ENCODE results near the gene CALML6. TPM values are rescaled to one million over a fixed set of nuclear protein-coding genes. Genes with fewer than 3 reads are reported as not detected.

CALML6 gene
- total RNA-seq, 4 donors from 2014 or later, result 0.13 TPM; not detected in 3

- no peak overlapping the region for H3K4me3 ChIP-seq (replicated peaks in 1 of 3)
- no peak for TF ChIP-seq CTCF (IDR thresholded peaks at IDR 0.05)
- TF ChIP-seq POLR2A (IDR thresholded peaks at IDR 0.05), result no peak
- peak in 1 of 2 donors; percentile 38 for DNase-seq
- H3K9me3 ChIP-seq, result no peaks in the 10 kb centered on the region
- H3K4me1 ChIP-seq, result peaks cover 12 to 19% of the 10 kb centered on the region in 2 donors
- H3K27ac ChIP-seq, result peak overlapping the region in 1 of 3 donors; percentile 5
- WGBS, 2 donors, result 38 to 66% methylated on average over 1 to 8 of the region's 8 CpGs
- H3K36me3 ChIP-seq, result no peaks in the 10 kb centered on the region
- no peaks in the 10 kb centered on the region for H3K27me3 ChIP-seq
- intact Hi-C loops (cut with DNase I), result loop anchor here (5.0 kb wide), 1 partner anchor 150 kb away; no protein-coding TSS in a partner anchor
Observed at GRCh38 chr1:1907098-1907736, 7.8 kb upstream of the CALML6 start.

GRCh38 chr1:1908506-1908791 is 6.6 kb upstream of the CALML6 start:
- H3K36me3 ChIP-seq, result no peaks in the 10 kb centered on the region
- H3K4me3 ChIP-seq (replicated peaks in 1 of 3), result peak overlapping the region; percentile 42 to 76 (median 59)
- H3K27ac ChIP-seq, result peak overlapping the region; percentile 73 to 92 (median 77)
- DNase-seq, result no peak
- intact Hi-C loops (cut with DNase I), result loop anchor here (5.0 kb wide), 1 partner anchor 151 kb away; no protein-coding TSS in a partner anchor
- 17% methylated on average over 6 of the region's 21 CpGs; no CpG with 5 or more reads in 1 of the 2 donors for WGBS, 2 donors
- peaks cover 12 to 19% of the 10 kb centered on the region in 2 donors for H3K4me1 ChIP-seq
- no peaks in the 10 kb centered on the region for H3K27me3 ChIP-seq
- no peaks in the 10 kb centered on the region for H3K9me3 ChIP-seq
- TF ChIP-seq CTCF (IDR thresholded peaks at IDR 0.05), result no peak

- peaks cover 12 to 19% of the 10 kb centered on the region in 2 donors for H3K4me1 ChIP-seq
- no peaks in the 10 kb centered on the region for H3K27me3 ChIP-seq
- H3K27ac ChIP-seq, result no peak overlapping the region
- intact Hi-C loops (cut with DNase I), result no loop called here
- H3K36me3 ChIP-seq, result no peaks in the 10 kb centered on the region
- no peaks in the 10 kb centered on the region for H3K9me3 ChIP-seq
- H3K4me3 ChIP-seq (replicated peaks in 1 of 3), result no peak overlapping the region
- no peak for DNase-seq
- WGBS, 2 donors, result 88 to 90% methylated on average over 6 of the region's 6 CpGs
- TF ChIP-seq POLR2A (IDR thresholded peaks at IDR 0.05) (no peak), CTCF (IDR thresholded peaks at IDR 0.05) (no peak)
Observed at GRCh38 chr1:1910033-1910465, 5.0 kb upstream of the CALML6 start.

- H3K36me3 ChIP-seq, result no peaks in the 10 kb centered on the region
- H3K4me1 ChIP-seq, result peaks cover 12 to 19% of the 10 kb centered on the region in 2 donors
- WGBS, 2 donors, result 94 to 98% methylated on average over 13 to 16 of the region's 22 CpGs
- no peak overlapping the region for H3K4me3 ChIP-seq (replicated peaks in 1 of 3)
- no peaks in the 10 kb centered on the region for H3K27me3 ChIP-seq
- H3K27ac ChIP-seq, result no peak overlapping the region
- no peak for DNase-seq
- TF ChIP-seq POLR2A (IDR thresholded peaks at IDR 0.05), result no peak
- TF ChIP-seq CTCF (IDR thresholded peaks at IDR 0.05), result no peak
- H3K9me3 ChIP-seq, result no peaks in the 10 kb centered on the region
- intact Hi-C loops (cut with DNase I), result no loop called here
Observed at GRCh38 chr1:1910651-1911331, 4.3 kb upstream of the CALML6 start.

Data from thyroid gland (tissue), 4 donors.